ENCODE results near the gene RSRP1.
"Not testable (repeated sequence)": the region's sequence is repeated elsewhere in the genome, so short reads cannot be mapped to it uniquely, and the experiment has no call there.

RSRP1 gene, protein sequence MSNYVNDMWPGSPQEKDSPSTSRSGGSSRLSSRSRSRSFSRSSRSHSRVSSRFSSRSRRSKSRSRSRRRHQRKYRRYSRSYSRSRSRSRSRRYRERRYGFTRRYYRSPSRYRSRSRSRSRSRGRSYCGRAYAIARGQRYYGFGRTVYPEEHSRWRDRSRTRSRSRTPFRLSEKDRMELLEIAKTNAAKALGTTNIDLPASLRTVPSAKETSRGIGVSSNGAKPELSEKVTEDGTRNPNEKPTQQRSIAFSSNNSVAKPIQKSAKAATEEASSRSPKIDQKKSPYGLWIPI

DNA sequence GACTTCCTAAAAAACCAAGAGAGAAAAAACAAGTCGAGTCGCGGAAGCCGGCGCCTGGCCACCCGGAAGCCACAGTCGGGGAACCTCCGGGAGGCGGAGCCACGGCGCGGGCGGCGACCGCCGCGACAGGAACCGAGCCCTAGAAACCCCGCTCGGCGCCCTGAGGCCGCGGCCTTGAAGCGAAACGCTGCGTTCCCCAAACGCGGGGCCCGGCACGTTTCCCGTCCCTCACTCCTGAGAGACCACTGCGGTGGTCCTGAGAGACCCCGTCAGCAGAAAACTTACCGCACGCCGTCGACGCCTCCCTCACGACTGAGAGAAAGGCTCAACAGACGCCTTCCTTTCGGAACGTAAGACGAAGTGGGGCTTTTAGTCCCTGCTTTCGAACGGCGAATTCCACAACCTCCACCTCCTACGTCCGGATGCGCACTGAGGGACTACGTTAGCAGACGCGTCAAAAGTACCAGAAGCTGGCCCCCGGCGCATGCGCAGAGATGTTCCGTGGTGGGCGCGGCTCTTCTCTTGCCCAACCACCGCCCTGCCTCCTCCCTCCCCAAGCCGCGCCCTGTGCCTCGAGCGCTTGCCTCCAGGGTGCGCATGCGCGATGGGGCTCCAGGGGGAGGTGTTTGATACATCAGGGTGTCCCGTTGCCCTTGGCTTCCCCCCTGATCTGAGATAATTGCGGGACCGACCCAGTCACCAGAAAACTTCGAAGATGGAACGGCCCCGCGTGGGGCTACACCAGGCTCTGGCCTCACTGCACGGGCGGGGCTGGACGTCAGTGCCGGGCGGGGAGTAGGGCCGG lies at the start of gene RSRP1:
Gene RSRP1 (minus strand): TSS at position 431 of the 805 bp plus-strand sequence. CDS start 491 bp downstream, outside the sequence.
- DNase-seq, result peak; percentile 75 to 100 (median 98)

DNA sequence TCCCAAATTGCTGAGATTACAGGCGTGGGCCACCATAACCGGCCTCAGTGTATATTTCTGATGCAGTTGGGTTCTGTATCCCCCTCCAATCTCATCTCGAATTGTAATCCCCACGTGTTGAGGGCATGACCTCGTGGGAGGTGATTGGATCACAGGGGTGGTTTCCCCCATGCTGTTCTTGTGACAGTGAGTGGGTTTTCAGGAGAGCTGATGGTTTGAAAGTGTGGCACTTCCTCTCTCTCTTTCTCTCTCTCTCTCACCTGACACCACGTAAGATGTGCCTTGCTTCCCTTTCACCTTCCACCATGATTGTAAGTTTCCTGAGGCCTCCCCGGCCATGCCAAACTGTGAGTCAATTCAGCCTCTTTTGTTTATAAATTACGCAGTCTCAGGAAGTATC lies 49.2 kb upstream of the RSRP1 start:
- DNase-seq, result not testable (repeated sequence)

DNA sequence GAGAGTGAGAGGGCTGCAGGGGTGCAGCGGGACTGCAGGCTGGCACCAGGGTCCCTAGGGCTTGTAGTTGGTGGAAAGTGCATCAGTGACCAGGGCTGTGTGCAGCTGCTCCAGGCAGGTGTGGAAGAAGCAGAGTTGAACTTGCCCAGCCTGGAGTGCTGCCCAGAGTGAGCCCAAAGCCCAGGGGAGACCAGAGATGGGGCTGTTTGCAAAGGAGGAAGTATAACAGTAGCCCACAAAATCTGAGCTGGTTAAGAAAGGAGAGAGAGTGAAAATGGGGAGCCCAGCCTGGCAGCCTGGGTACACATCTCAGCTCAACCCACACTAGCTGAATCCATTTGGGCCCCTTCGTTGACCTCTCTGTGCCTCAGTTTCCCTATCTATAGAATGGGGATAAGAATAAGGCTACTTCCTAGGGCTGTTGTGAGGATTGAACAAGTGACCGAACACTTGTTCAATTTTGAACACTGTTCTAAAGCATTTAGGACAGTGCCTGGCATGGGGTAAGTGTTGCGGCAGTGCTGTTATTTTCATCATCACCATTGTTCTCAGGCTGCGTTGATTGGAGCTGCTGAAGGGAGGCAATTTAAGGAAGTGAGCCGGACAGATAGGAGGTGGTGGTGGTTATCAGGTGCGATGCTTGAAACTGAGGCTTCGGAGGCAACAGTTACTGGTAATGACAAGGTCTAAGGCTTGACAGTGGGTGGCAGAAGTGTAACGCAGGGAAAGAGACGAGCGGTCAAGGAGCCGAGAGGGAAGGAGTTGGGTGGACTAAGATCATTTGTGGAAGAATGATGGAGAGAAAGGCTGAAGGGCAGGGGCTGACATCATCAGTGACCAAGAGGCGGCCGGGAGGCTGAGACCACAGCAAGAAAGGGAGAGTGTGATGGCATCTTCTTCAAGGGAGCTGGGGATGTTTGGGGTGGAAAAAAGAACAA lies 47.9 kb upstream of the RSRP1 start:
- not testable (repeated sequence) for DNase-seq

DNA sequence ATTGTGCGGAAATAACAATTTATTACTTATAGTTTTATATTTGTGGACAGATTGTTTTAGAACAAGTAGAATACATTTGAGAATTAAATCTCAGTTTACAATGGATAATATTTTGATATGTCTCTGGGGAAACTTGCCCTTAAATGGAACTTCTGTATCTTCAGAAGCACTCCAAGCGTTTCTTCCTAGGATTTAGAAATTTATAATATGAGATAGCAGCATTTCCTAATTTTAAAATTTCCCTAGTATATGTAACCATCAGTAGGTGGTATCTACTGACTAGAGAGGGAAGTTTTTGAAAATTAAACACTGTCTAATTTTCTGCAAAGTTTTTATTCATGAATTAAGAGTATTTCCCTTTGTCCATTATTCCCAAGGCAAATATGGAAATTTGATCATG lies 46.2 kb upstream of the RSRP1 start:
- not testable (repeated sequence) for DNase-seq

DNA sequence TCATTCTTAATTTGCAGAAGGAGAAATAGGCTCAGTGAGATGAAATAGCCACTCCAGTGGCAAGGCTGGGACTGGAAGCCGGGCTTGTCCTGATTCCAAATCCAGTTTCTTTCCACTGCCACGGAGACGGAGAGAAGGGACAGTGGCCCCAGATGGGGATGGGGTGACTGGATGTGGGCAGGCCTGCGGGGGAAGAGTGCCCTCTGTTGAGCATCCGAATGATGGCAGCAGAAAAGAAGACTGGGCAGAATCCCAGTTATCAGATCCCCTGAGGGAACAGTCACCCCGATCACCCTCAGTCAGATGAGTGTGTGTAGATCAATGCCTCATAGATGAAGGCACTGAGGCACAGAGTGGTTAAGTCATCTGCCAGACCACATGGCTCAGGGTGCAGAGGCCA lies 42.8 kb upstream of the RSRP1 start:
- peak in 4 of 56 donors; percentile 4 to 22 (median 8) for DNase-seq

DNA sequence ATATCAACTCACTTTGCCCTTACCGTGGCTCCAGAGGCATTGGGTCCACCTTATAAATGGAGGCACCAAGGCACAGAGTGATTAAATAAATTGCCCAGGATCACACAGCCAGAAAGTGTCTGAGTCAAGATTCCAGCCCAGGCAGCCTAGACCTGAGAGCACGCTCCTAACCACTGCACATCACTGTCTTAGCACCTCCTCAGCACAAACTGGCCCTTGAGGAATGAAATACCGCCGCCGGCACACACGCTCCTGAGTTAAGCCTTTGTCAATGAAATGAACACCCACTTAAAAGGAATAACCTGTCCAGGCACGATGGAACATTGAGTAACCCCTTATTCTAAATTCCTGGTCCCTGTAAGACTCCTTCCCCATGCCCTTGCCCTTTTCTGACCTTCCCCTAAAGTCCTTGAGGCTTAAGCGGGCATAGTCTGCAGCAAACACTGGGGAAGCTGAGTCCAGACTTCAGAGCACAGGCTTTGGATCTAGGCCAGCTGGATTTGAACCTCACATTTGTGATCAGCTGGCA lies 41.4 kb upstream of the RSRP1 start:
- DNase-seq, result not testable (repeated sequence)

DNA sequence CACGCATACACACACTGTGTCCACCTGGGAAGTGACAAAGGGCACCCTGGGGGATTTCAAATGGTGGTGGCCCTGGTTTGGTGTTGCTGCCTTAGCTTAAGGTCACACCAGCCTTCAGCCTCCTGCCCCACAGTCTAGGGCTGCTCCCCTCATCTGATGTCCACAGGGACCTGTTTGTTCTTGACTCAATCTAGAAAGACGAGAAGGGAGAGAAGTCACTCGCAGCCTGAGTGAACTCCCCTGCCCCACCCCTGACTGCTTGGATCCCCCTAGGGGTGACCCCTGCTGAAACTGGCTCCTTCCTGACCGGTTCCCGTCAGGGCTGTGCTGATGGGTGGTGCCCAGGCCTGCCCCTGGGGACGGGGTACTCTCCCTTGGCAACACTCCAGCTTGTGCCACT lies 39.9 kb upstream of the RSRP1 start:
- DNase-seq, result not testable (repeated sequence)

DNA sequence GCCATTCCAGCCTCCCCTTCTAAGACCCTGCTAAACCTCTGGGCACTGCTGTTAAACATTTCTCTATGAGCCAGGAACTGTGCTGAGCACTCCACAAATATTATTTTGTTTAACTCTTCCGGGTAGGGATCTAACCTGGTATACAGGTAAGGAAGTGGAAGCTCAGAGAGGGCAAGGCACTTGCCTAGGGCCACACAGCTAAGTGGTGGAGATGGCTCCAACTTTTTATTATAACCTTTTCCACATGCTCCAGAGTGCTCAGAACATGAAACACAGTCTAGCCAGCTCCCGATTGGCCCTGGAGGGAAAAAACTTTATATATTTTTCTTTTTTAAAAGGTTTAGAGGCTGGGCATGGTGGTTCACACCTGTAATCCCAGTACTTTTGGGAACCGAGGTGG lies 38.6 kb upstream of the RSRP1 start:
- not testable (repeated sequence) for DNase-seq

DNA sequence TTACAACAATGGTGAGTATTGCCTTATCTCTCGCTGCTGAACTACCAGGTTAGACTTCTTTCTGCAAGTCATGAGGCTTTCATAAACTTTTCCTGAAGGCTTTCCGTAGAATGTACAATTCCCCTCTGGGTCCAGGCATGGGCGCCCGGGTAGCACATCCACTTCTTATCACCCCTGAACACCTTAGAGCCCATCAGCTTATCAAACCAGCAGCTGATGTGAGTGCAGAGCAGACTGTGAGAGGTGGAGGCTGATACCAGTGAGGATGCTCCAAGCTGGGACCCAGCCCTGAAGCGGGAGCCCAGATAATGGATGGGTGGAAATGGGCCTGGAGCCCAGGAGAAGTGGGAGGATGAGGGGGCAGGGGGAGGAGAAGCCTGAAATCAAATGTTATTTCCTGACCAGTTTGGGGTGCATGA lies 32.4 kb upstream of the RSRP1 start:
- DNase-seq, result not testable (repeated sequence)

DNA sequence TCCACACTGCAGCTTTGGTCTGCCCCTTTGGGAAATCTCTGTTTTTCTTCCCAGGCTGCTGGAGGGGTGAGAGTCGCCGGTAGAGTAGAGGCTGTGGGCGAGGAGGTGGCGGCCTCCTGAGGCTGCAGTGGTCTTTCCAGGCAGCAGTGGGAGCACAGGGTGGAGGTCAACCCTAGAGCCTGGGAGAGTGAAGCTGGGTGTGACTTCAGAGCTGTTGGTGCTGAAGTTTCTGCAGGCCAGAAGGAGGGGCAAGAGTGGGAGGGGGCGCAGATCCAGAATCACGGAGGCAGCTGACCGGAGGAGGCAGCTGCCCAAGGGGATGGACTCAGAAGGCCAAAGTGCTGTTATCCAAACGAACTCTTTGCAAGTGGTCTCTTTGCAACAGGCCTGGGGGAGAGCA lies 31.5 kb upstream of the RSRP1 start:
- DNase-seq, result not testable (repeated sequence)

DNA sequence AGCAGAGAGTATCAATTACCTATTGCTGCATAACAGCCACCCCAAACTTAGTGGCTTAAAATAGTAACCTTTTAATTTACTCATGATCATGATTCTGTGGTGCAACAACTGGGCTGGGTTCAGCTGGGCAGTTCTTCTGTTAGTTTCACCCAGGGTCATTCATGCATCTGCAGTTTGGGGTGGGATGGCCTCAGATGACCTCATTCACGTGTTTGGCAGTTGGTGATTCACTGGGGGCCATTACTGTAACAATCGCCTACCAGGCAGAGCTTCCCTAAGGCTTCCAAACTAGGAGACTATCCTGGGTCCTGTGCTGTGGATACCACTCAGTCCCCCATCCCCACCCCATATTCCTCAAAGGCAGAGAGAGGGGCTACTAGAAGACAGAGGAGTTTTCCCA lies 31.1 kb upstream of the RSRP1 start:
- DNase-seq, result not testable (repeated sequence)

DNA sequence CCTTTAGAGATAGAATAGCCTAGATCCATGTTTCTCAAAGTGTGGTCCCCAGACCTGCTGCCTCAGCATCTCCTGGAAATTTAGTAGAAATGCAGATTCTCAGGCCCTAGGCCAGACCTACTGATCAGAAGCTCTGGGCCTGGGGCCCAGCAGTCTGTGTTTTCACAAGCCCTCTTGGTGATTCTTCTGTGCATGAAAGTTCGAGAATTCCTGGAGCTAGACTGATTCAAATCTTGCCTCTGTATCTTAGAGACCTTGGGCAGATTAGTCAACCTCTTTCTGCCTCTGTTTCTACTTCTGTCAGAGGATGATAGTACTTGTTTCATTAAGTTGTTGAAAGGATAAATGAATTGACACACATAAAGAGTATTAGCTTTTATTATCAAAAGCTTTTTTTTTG lies 30.0 kb upstream of the RSRP1 start:
- not testable (repeated sequence) for DNase-seq

DNA sequence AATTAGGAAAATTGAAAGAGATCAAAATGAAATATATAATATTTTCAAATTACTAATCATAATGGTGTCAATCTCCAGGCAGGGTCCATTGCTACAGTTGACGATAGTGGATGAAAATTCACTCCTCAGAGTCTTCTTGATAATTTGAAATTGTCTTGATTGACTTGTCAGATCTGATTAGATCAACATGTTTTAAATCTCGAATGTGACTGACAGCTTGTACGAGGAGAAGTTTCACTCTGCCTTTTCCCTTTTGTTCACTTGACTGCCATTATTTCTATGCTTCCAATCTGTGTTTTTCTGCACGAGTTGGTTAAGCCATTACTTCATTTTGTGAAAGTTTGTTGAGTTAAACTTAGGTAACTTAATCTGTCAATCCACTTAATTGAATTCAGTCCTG lies 28.4 kb upstream of the RSRP1 start:
- not testable (repeated sequence) for DNase-seq

DNA sequence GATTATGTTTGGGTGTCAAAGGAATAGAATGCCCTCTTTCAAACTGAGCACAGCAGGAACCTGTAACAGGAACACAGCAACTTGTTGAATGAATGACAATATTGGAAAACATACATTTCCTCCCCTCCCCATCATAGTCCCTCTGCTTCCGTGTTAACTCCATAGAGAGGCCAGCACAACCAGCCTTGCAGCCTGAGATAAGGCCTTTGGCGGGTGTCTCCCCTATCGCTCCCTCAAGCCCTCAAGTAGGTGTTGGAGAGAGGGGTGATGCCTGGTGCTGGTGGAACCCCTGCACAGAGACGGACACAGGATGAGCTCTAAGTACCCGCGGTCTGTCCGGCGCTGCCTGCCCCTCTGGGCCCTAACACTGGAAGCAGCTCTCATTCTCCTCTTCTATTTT lies 25.0 kb upstream of the RSRP1 start, which contains the start of gene RHD:
Gene RHD (plus strand): TSS at position 272 of the 400 bp plus-strand sequence. CDS start 39 bp downstream, at position 311.
- DNase-seq, result not testable (repeated sequence)

DNA sequence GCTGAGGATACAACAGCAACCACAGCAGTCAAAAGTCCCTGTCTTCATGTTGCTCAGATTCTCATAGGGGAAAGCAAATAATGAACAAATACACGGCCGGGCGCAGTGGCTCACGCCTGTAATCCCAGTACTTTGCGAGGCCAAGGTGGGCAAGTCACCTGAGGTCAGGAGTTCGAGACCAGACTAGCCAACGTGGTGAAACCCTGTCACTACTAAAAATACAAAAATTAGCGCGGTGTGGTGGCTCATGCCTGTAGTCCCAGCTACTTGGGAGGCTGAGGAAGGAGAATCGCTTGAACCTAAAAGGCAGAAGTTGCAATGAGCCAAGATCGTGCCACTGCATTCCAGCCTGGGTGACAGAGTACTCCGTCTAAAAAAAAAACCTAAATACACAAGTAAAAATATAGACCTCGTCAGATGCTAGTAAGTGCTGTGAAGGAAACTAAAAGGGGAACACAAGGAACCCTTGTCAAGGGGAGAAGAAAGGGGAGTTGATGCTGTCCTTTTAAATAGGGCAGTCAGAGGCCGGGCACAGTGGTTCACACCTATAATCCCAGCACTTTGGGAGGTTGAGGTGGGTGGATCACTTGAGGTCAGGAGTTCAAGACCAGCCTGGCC lies 21.0 kb upstream of the RSRP1 start:
- DNase-seq, result not testable (repeated sequence)

DNA sequence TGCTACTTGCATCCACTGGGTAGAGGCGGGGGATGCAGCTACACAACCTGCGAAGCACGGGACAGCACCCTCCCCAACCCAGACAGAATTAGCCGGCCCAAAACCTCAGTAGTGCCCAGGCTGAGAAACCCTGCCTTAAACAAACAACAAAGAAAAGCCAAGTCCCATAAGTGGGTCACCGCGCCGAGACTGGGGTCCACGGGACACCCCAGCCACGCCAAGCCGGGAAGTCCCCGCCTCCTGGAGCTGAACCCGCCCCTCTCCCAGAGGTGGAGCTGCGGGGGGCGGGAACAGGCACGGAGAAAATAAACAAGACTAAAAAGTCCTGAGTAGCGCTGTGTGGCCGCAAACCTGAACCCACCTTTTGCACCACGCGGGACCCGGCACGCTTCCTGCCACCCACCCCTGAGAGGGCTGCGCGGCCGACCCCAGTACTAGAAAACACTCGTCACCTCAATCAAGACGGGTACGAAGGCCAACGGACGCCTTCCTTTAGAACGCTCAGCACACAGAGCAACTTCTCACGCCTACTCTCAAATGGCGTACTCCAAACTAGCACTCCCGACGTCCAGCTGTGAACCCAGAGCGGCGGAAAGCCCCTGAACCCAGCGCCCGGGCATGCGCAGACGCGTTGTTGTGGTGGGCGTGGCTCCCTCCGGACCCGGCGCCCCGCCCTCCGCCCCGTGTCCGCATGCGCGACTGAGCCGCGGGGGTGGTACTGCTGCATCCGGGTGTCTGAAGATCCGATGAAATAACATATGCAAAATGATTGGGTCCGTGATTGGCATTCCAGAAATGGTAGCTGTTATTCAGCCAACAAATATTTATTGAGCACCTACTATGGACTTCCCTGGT lies 20.3 kb upstream of the RSRP1 start:
- peak in 43 of 56 donors; percentile 7 to 87 (median 62) for DNase-seq

DNA sequence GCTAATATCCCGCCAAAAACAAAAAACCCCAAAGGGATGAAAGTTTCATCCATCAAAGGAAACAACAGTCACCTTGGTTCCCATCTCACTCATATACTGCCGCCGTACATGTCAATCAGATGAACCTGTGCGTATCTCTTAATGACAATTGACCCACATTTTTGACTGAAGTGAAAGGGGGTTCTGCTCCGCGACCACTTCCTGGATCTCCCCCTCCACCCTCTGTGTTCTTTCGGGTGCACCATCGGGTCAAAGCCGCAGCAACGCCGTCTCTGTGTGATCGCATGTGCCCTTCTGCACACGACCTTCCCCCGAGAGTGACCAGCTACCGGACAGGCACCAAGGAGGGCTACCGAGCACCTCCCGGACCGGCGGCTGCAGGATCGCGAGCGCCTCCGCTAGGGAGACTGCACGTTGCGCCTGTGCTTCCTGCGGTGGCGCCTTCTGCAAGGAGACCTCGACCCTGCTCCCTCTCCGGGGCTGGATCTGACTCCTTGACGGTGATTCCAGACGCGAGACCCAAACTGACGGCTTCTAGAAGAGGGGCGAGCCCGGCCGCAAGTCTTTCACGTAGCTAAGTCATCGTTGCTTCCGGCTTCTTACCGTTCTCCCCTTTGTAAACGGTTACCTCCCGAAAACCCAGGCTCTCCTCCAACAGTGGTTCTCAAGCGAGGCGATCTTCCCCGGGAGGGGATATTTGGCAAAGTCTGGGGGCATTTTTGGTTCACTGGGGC lies 19.5 kb upstream of the RSRP1 start:
- not testable (repeated sequence) for DNase-seq

DNA sequence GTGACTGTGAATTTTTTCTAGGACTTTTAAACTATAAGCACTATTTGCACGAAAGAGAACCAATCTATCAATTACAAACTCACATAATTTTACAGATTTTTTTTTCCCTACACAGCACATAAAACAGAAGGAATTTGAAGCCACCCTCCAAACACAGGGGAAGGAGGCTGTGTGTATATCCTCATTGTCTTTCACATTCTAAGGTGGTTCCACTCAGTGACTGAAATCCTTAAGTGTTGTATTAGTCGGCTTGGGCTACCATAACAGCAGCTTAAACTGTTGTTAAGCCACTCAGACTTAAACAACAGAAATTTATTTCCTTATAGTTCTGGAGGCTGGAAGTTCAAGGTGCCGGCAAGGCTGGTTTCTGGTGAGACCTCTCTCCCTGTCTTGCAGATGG lies 13.1 kb upstream of the RSRP1 start:
- not testable (repeated sequence) for DNase-seq

DNA sequence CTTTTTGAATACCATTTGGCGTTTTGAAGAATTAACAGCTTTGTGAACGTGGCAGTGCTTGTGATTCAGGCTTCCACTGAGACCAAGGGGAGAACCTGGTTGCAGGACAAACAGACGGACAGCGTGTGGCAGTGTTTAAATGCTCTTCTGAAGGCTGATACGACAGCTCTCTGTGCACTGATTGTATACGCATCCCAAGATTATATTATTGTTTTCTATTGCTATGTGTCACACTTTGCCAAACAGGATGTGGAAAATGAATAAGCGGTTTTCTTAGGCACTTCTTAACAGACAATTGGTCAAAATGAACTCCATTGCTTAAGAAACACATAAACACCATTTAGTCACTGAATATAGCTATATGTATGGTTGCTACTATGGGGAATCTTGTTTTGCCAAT lies 12.6 kb upstream of the RSRP1 start:
- DNase-seq, result not testable (repeated sequence)
